Tibial nerve (tissue), 4 donors: ENCODE data around the gene SMIM9.

Experiments used
- EP300 ChIP-seq, 2 donors: sonication (generic); formaldehyde crosslinking; IDR thresholded peaks; one replicate each; pipeline ENCODE4 v1.6.1; 2017; ENCODE audit warnings: antibody characterized with exemption in 2 of 2, mild to moderate bottlenecking in 1 of 2
- POLR2A ChIP-seq, 2 donors: fragments of 450-650 bp; IDR thresholded peaks; one replicate each; pipeline ENCODE4 v1.6.1; 2017; ENCODE audit warnings: antibody characterized with exemption in 2 of 2, mild to moderate bottlenecking in 2 of 2, moderate library complexity in 2 of 2
- TF ChIP-seq, protein P1 (sequence below), 5 experiments: fragments of 200-600 bp in 3 of 5; fragments of 450-650 bp in 2 of 5; sonication (generic) in 3 of 5; IDR thresholded peaks; one replicate each; pipeline ENCODE4 v1.5.1; 2016 to 2019; ENCODE audit warnings: antibody characterized with exemption in 5 of 5, mild to moderate bottlenecking in 3 of 5, moderate library complexity in 2 of 5

- TF ChIP-seq, protein P1, sequence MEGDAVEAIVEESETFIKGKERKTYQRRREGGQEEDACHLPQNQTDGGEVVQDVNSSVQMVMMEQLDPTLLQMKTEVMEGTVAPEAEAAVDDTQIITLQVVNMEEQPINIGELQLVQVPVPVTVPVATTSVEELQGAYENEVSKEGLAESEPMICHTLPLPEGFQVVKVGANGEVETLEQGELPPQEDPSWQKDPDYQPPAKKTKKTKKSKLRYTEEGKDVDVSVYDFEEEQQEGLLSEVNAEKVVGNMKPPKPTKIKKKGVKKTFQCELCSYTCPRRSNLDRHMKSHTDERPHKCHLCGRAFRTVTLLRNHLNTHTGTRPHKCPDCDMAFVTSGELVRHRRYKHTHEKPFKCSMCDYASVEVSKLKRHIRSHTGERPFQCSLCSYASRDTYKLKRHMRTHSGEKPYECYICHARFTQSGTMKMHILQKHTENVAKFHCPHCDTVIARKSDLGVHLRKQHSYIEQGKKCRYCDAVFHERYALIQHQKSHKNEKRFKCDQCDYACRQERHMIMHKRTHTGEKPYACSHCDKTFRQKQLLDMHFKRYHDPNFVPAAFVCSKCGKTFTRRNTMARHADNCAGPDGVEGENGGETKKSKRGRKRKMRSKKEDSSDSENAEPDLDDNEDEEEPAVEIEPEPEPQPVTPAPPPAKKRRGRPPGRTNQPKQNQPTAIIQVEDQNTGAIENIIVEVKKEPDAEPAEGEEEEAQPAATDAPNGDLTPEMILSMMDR (IDR thresholded peaks at IDR 0.05), result no peak
- TF ChIP-seq POLR2A (IDR thresholded peaks at IDR 0.05) (no peak), EP300 (IDR thresholded peaks at IDR 0.05) (no peak)
Observed at GRCh38 chrX:154797006-154797405, 37.5 kb downstream of the SMIM9 start.
